DMS114 treated with DMSO at 0.1 percent for 48 hours (cell line): ENCODE measurements around the gene CIZ1.

Experiments
- DNase-seq: peaks from one replicate; lab custom pipeline; 2025; ENCODE audit not compliant: unreplicated experiment; lab: John Stamatoyannopoulos, UW

CIZ1 gene

DNA sequence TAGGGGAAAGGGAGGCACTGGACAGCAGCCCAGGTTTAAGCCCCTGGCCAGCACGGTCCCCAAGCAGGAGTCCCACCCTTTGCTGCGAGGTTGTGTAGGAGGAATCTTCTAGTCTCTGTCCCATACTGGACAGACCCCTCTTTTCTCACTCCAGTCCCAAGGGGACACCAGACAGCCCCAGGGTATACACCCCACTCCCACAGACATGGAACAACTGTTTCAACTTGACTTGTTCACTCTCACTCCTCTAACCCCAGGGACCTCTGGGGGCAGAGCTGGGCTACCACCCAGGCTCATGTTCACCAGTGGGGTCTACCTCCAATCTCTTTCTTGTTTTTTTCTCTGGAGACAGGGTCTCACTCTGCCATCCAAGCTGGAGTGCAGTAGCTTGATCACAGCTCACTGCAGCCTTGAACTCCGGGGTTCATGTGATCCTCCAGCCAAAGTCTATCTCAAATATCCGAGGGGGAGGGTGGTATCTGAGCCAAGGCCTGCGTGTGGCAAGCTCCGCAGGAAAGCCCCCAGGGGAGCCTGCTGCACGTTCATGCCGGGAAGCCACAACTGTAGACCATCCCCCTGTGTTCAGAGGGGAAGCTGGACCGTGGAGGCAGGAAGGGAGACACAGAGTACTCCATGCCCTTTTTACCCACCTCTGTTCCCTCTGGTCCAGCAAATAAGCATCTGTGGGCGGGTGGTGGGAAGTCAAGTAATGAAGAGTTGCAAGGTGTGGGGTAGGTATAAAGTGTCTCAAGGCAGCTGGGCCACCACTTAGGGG is 65.6 kb downstream of the CIZ1 start:
- DNase-seq = no peak

DNA sequence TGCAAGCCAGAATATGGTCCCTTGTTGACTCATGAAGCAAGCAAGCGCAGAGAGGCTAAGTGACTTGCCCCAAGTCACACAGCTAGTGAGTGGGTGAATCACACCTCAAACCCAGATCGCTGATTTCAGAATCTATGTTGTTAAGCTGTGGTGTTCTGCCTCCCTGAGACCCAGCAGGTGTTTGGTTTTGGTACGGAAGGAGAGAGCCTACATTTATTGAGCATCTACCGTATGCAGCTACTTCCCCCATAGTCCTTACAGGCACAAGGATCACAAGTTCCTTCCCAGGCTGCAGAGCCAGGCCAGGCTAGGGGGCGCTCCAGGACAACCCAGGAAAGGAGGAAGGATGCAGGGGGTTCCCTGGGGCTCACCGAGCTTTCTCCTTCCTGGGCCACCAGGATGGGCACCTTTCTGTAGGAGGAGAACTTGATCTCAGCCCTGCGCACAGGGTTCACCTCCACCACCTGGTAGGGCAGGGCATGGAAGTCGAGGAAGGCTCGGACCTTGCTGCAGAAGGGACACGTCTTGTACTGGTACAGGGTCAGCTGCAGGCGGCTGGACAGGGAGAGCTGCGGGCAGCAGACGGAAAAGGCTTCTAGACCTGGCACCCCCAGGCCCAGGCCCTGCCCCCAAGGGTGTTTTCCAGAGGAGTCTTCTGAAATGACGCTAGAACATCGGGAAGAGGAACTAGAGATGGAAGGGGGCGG is 66.3 kb downstream of the CIZ1 start:
- DNase-seq = peak; percentile 33

DNA sequence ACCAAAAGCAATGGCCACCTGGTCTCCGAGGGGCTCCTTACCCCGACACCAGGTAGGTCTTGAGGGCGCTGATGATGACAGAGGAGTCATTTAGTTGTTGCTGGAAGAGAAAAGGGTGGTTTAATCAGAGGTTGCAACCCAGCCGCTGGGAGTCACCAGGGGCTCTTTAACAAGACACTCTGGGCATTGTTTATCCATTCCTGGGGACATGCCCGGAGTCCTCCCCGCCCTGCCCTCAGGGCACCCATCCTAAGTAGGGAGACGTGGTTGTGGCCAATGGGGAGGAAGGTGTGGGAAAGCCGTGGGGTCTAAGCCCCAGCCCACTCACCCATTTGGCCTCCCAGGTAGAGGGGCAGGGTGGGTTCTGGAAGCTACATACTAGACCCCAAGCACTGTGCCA is 66.9 kb downstream of the CIZ1 start:
- DNase-seq = no peak

DNA sequence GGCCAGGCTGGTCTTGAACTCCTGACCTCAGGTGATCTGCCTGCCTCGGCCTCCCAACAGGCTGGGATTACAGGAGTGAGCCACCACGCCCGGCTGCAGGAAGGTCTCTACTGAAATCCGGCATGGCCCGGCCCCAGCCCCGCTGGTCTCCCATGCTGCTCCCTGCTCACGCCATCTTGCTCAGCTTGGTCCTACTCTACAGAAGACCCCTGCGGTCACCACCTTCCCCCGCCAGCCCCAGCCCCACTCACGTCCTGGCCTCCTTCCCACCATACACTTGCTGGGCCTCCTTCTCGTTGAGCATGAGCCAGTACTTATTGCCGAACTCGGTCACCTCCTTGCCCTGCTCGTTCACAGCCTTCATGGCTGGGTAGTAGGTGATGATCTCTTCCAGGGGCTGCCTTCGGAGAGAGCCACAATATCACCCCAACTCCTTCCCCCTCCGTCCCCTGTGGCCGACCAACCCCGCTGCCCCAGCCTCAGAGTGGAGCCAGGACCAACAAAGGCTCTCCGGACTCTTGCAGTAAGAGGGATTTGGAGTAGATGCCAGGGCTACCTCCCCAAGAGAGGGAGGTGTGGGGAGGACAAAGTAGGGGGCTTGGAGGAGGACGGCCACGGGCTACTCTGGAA is 67.8 kb downstream of the CIZ1 start:
- DNase-seq = no peak

DNA sequence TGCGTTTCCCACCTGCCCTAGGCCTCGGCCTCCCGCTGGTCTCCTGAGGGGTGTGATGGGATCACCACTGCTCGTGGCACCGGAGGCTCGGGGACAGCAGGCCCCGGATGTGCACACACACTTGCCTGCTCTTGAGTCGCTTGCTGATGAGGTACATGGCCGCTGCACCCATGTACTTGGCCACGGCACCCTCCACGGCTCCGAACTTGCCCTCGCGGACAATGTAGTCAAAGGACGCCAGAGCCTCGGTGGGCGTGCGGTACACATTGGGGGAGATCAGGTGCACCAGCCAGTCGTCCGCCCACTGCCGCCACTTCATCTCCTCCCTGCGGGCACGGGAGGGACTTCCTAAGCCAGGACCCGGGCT is 68.6 kb downstream of the CIZ1 start:
- no peak for DNase-seq

DNA sequence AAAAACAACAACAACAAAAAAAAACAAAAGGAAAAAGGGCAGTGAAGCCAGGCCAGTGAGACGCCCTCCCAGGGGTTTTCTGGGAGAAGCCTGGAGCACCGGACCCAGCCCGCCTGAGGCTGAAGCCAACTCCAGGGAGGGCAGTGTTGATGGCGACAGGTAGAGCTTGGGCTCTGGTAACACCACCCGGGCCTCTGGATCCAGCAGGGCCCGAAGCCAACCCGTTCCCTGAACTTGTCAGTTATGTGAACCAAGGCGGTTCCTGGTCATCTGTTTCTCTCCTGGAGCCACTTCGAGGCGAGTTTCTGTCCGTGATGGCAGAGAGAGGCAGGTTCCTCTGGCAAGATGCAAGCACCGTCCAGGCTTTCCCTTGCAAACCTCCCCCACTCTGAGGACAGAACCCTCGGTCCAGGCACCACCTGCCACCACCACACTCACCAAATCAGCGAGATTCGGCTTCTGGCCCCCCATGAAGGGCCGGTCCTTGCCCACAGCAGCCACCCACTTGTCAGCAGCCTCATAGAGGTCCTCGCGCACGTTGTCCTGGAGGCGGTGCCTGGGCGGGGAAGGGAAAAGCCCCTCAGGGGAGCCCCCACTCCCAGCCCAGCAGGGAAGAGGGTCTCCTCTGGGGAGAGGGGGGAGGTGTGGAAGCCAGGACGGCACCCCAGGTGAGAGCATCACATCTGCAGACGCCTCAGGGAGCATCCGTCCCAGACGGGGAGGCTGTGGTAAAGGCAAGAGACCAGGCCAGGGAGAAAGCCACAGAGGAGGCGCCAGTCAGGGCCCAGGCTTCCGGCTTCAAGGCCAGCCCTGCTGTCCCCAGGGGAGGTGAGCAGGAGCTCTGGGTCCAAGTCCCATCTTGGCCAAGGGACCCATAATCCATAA is 69.2 kb downstream of the CIZ1 start:
- no peak for DNase-seq

DNA sequence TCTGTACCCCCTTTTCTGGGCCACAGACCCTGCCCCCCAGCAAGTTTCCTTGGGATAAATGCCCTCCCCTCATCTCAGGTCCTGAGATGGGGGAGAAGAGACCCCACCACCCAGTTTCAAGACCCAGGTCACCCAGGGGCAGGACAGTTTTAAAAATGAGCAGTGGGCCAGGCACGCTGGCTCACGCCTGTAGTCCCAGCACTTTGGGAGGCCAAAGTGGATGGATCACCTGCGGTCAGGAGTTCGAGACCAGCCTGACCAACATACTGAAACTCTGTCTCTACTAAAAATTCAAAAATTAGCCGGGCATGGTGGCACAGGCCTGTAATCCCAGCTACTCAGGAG is 69.9 kb downstream of the CIZ1 start:
- no peak for DNase-seq

DNA sequence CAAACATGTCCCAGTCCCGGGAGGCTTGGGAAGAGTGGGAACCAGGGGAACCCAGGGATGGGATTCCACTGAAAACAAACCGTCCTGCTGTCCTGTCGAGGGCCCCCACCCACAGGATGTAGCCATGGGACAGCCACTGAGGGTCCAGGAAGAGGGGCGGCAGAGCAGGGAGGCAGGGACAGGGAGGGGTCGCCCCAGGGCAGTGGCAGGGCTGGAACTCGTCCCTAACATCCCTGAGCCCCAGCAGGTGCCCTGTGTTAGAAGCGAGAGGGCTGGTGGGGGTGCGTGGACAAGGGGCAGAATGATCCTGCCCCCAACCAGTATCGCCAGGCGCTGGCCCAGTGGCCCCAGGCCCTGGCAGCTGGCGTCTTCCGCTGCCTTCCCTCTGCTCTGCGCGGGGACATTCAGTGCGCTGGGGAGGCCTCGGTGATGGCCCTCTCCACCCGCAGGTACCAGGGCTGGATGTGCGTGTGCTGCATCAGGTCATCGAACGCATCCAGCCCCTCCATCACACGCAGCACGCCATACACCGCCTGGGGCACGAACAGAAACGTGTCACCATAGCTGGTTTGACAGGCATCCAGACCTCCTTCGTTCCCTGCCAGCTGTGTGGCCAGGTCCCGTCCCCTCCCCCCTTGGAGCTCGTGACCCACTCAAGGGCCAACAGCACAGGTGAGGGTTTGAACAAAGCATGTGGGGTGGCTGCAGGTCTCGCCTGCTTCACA is 70.5 kb downstream of the CIZ1 start:
- DNase-seq = no peak

DNA sequence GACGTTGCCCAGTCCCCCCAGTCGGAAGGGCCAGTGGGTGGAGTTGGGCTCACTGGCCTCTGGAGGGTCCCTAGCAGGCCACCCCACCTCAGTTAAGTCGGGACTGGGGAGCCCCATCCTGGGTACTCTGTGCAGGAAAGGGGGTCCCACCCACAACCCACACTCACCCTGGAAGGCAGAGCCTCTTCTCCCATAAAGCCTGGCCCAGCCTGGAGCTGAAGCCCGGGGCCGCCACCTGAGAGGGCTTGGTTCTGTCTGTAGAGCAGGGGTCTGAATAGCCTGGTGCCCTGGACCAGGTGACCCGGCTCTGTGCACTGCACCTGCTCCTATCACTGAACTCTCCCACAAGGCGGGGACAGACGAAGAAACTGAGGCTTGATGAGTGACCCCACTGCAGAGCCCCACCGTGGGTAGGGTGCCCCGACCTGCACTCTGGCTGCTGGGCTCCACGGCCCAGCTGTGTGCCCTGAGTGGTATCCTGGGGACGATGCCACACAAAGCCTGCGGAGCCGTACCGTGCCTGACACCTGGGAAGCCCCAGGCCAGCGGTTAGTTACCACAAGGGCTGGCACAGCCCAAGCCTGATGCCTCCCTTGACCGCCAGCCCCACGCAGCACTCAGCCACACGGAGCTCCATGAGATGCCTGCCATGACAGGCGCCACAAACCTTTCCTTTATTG is 71.2 kb downstream of the CIZ1 start:
- DNase-seq = no peak

DNA sequence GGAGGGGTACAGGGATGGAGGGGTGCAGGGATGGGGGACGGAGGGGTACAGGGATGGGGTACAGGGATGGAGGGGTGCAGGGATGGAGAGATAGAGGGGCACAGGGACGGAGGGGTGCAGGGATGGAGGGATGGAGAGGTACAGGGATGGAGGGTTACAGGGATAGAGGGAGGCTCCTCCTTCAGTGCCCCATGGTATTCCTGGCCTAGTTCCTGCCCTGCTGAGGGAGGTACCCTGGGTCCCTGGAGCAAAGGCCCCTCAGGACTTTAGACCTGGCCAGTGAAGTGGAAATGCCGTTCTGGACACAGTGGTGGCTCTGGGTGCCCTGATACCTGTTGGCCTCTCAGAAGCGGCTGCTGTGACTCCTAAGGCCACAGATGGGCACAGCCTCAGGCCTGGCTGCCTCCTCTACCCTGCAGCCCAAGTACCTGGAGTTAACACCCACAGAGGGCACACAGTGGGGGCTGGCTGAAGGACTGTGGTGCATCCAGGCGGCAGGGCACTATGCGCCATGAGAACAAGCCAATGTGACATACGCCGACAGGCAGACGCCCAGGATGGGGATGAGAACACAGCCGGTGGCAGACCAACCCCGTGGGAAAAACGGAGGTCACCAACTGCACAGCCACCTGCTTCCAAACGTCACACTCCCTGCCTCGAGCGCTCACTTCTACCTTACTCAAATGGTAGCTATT is 72.3 kb downstream of the CIZ1 start:
- DNase-seq = no peak

DNA sequence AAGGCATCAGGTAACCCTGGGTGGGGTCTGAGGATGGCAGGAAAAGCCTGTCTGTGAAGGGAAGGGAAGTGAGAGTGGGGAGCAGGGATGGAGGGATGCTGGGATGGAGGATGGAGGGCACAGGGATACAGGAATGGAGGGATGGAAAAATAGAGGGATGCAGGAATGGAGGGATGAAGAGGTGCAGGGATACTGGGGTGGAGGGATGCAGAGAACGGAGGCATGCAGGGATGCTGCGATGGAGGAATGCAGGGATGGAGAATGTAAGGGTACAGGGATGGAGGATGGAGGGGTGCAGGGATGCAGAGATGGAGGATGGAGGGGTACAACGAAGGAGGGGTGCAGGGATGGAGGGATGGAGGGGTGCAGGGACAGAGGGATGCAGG is 72.9 kb downstream of the CIZ1 start:
- DNase-seq = no peak

DNA sequence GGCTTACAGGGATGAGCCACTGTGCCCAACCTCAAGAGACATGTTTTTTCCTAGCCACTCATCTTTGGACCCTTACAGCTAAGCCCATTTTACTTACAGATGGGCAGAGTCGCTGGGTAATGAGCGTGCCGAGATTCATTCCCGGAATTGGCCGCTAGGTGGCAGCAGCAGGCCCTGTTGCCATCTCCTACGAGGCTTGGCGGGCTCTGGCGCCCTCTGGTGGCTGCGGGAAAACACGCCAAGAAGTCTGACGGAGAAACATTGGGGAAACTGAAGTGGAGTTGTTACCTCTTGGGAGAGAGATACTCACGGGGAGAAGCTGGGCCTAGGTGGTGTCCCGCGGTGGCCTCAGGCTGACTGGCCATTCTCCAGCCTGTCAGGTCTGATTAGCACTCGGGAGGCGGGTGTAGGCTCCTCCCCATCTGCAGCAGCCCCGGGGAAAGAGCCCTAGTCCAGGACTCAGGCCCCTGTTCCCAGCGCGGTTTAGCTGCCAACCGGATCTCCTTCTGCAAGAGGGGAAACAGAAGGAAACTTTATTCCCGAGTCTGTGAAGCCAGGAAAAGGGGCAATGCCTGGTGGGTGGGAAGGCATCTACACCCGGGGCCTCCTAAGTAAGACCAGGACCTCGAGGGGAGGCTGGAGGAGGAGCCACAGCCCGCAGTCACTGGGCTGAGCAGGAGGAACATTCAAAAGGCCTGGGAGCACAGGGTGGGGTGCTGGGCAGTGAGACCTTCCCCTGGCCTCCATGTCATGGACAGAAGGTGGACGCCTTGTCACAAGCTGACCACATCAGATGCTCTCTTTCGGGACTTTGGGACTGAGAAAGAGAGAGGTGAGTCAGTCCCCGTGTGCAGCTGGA is 73.5 kb downstream of the CIZ1 start:
- peak; percentile 75 for DNase-seq

DNA sequence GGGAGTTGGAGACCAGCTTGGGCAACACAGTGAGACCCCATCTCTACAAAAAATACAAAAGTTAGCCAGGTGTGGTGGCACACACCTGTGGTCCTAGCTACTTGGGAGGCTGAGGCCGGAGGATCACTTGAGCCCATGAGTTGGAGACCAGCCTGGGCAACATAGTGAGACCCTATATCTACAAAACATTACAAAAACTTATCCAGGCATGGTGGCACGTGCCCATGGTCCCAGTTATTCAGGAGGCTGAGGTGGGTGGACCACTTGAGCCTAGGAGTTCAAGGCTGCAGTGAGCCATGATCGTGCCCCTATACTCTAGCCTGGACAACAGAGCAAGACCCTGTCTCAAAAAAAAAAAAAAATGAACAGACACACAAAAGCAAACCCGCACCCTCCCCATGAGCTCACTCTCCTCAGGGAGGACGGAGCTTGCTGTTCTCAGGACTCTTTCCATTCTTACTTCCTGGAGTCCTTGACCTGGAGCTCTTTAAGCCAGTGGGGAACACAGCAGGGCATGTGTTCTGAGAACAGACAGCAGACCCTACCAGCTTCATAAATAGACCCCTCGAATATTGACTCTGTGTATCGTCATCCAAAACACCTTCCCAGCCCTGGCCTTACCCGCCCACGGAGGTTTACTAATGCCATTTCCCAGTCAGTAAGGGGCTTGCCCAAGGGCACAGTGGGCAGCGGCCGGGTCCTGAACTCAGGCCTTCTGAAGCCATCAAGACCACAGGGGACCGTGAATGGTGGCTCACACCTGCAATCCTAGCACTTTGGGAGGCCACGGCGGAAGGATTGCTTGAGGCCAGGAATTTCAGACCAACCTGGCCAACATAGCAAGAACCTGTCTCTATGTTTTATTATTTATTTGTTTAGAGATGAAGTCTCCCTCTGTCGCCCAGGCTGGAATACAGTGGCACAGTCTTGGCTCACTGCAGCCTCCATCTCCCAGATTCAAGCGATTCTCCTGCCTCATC is 75.0 kb downstream of the CIZ1 start:
- DNase-seq = no peak
